Astrocyte of the cerebellum (primary cell): ENCODE data around the gene PRRC2A.
A peak's percentile ranks its signal among the peaks of the same experiment; 100 is the strongest.

Experiments used
- DNase-seq: peaks from one replicate; pipeline ENCODE4 v3.0.0-alpha.2; 2011; ENCODE audit warnings: low read depth
- H3K4me3 ChIP-seq: 2 replicates; pipeline ENCODE4 v1.5.1; 2011; ENCODE audit warnings: mild to moderate bottlenecking, low read depth, low read length, moderate library complexity
- in situ Hi-C: cut with HindIII; loops from 2 replicates; pipeline ENCODE4 v1.10.0; 2017; ENCODE audit warnings: low sequenced_read_pairs
- TF ChIP-seq, protein P1 (sequence below): IDR thresholded peaks from 2 replicates; pipeline ENCODE4 v1.5.1; 2012; ENCODE audit warnings: low read length, low read depth, moderate library complexity, mild to moderate bottlenecking; ENCODE audit errors: missing control alignments

The PRRC2A gene

DNA sequence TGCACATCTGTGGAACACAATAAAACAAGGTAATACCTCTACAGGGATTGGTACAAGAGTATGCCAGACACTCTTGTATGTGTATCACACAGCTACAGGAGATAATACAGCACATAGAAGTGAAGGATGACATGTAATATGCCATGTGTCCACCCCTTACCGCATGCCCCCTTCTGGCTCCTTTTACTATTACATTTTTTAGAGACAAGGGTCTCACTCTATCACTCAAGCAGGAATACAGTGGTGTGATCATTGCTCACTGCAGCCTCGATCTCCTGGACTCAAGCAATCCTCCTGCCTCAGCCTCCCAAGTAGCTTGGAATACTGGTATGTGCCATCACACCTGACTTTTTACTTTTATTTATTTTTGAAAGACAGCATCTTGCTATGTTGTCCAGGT lies 23.5 kb upstream of the PRRC2A start:
- in situ Hi-C loops = no loop called here
- TF ChIP-seq, protein P1, sequence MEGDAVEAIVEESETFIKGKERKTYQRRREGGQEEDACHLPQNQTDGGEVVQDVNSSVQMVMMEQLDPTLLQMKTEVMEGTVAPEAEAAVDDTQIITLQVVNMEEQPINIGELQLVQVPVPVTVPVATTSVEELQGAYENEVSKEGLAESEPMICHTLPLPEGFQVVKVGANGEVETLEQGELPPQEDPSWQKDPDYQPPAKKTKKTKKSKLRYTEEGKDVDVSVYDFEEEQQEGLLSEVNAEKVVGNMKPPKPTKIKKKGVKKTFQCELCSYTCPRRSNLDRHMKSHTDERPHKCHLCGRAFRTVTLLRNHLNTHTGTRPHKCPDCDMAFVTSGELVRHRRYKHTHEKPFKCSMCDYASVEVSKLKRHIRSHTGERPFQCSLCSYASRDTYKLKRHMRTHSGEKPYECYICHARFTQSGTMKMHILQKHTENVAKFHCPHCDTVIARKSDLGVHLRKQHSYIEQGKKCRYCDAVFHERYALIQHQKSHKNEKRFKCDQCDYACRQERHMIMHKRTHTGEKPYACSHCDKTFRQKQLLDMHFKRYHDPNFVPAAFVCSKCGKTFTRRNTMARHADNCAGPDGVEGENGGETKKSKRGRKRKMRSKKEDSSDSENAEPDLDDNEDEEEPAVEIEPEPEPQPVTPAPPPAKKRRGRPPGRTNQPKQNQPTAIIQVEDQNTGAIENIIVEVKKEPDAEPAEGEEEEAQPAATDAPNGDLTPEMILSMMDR = peak; percentile 41
- no peak overlapping the region for H3K4me3 ChIP-seq
- DNase-seq = no peak

DNA sequence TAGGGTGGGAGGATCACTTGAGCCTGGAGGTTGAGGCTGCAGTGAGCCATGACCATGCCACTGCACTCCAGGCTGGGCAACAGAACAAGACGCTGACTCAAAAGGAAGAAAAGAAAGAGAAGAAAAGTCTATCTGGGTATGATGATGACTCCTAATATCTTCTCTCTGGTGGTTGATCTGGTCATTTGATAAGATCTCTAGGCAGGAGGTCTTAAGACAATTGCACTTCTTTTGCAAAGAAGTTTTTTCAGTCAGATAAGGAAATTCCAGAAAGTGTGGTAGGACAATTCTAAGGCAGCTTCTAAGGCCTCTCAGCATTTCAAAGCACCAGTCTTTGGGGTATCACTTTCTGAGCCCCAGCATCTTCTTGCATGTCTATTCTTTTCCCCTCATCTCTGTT lies 13.2 kb upstream of the PRRC2A start:
- no peak for DNase-seq
- no peak overlapping the region for H3K4me3 ChIP-seq
- in situ Hi-C loops = no loop called here
- TF ChIP-seq, protein P1 = no peak

DNA sequence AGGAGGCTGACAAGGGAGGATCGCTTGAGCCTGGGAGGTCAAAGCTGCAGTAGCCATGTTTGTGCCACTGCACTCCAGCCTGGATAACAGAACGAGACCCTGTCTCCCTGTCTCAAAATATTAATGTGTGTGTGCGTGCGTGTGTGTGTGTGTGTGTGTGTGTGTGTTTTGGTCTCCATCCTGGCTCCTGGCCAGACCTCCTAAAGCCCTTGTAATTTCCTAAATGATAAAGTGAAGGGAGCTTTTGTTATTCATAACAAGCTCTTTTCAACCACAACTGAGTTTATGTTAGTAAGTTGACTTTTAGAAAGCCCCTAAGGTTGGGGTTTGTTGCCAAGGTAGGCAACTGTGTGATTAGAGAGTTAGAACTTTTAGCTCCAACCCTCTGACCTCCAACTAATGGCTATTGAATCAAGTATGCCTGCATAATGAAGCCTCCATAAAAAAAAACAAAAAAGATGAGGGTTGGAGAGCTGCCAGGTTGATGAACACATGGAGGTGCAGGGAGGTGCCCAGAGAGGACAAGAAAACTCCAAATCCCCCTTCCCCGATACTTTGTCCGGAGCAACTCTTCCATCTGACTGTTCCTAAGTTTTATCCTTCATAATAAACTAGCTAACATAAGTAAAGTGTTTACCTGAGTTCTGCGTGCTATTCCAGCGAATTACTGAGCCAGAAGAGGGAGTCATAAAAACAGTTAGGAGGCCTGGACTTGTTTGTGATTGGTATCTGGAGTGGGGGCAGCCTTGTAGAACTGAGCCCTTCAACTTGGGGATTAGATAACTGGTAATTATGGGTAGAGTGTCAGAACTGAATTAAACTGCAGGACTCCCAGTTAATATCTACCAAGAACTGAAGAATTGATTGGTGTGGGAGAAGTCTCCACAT lies 10.8 kb upstream of the PRRC2A start:
- in situ Hi-C loops = no loop called here
- no peak overlapping the region for H3K4me3 ChIP-seq
- DNase-seq = no peak
- TF ChIP-seq, protein P1 = no peak

DNA sequence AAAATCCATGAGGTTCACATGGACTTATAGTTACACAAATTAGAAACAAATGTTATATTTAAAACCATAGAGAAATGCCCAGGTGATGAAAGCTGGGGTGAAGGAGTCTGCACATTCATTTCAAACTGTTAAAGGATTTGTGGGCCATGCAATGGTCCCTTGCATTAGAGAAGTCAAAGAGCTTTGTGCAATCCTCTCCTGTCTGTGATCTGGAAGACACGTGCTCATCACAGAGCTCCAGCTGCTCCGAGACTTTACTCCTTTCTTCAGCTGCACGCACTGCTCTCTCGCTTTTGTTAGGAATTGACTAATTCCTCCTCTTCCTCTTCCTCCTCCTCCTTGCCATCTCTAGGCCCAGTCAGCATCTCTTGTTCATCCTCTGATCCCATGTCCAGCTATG lies 9.5 kb upstream of the PRRC2A start:
- DNase-seq = no peak
- in situ Hi-C loops = no loop called here
- no peak overlapping the region for H3K4me3 ChIP-seq
- TF ChIP-seq, protein P1 = no peak

DNA sequence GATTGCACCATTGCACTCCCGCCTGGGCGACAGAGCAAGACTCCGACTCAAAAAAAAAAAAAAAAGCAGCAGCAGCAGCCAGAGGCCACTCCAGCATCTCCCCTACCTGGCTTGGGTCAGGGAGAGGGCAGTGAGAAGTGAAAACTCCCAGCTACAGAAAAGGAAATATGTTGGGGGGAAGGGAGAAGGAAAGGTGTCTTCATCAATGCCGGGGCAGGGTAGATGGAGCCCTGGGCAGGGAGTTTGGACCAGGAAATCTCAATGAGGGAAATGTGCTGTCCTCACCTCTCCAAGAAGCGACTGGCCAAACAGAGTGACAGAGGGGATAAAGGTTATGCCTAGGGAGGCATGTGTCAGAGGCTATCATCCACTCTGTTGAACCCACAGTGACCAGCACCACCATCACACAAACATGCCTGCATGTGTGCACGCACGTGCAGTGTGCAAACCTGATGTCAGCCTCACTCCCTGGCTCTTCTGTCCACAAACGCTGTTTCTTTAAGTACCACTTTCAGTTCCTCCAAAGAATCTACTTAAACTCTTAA lies 6.4 kb upstream of the PRRC2A start:
- TF ChIP-seq, protein P1 = no peak
- in situ Hi-C loops = no loop called here
- H3K4me3 ChIP-seq = no peak overlapping the region
- no peak for DNase-seq

DNA sequence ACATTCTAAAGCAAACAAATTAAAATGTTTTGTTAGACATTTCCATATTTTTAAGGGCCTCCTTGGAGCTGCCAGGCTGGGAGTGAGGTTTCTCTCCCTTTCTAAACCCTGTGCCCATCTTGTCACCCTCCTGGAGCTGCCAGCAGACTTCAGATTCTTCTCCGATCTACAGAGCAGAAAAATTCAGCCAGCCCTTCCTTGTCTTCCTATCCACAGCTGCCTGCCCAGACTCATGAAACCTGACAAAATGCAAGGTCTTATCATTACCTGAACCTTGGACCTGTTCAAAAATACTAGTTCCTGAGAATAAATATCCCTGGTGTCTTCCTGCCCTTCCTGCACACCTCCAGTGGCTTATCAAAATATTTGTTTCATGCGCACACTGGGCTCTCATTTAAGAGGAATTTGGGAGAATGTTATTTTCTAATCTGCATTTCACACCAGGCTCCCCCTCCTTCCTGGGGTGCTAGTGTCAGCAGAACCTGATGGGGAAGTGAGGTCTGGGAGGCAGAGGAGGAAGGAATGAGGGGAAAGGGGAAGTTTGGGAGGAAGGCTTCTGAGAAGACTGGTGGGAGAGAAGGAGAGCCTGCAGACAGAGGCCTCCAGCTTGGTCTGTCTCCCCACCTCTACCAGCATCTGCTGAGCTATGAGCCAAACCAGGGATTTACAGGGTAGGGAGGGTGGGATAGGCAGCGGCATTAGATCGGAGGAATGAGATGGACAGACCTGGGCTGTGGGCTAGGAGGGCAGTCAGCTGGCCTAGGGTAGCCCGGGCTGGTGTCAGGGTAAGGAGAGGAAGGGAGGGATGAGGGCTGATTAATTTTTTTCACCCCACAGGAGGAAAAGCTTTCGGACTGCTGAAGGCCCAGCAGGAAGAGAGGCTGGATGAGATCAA lies 5.6 kb upstream of the PRRC2A start, which contains the start of gene AIF1:
Gene AIF1 (plus strand): TSS at position 551 of the 895 bp plus-strand sequence. CDS start 96 bp downstream, at position 647.
- no peak within 1 kb of the TSS for H3K4me3 ChIP-seq
- in situ Hi-C loops = loop anchor here (5.0 kb wide), 1 partner anchor 73 kb away; the partner anchor contains the start of gene DDX39B
- TF ChIP-seq, protein P1 = no peak
- DNase-seq = no peak
